HG02938 (cell line): ENCODE data around the gene LAMP2.

ENCODE experiments used
- ATAC-seq: cut with Tn5 transposase; IDR thresholded peaks from one replicate; pipeline ENCODE4 v1.9.1; 2021; ENCODE audit warnings: mild to moderate bottlenecking, moderate library complexity; ENCODE audit not compliant: unreplicated experiment

Gene LAMP2

DNA sequence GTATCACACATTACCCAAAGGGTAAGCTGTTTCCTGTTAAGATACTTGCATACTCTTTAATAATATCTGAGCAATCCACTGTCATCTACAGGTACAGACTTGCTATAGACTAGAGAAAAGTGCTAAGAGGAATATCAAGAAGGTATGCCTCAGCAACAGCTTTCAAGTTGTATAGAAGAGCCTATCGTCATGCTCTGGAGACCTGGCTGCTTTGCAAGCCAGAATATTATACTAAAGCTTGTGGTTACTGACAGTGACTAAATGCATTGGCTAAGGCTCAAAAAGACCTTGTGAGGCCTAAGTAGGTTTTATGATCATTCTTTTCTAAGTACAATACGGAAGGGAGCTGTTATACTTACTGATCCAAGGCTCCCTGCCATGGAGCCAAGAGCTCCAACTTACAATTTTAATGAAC is 11.3 kb downstream of the LAMP2 start:
- peak; percentile 94 for ATAC-seq

DNA sequence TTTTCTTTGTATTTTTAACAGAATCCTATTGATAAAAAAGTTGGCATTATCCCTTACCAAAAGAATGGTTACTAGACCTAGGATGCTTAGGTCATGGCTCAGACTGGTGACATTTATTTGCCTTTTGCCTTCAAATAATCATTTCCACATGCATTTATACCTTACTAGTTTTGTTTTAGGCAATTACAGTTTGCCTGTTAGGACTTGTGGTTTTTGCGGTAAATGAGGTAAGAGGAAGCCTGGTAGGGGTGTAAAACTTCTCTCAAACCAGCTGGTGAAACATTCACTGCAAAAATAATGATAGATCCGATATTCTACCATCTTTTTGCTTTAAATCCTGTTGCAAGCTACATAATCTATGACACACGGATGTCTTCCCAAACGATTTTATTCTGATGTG is 12.1 kb downstream of the LAMP2 start:
- no peak for ATAC-seq

DNA sequence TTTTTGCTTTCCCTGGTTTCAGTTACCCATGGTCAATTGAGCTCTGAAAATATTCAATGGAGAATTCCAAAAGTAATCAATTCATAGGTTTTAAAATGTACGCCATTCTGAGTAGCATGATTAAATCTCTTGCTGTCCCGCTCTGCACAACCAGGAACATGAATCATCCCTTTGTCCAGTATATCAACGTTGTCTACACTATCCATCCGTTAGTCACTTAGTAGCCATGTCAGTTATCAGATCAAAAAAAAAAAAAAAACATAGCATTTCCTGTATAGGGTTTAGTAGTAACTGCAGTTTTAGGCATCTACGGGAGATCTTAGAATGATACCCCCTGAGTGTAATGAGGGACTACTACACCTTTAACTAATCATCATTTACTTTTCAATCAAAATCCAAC is 15.1 kb downstream of the LAMP2 start:
- no peak for ATAC-seq

DNA sequence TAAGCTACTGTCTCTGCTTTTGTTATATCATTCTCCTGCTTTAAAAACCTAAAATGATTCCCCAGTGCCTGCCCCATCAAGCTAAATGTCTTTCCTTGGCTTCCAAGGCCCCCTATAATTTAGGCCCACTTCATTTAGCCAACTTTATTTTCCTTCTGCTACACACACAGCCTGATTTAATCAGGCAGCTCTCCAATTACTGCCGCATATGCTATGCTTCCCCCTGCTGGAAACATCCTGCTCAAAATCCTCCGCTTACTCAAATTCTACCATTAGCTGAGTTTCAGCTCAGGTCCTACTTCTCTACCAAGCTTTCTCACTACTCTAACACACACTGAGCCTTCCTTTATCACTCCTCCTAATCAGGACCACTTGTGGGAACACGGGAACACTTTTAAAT is 17.0 kb downstream of the LAMP2 start:
- ATAC-seq = no peak

DNA sequence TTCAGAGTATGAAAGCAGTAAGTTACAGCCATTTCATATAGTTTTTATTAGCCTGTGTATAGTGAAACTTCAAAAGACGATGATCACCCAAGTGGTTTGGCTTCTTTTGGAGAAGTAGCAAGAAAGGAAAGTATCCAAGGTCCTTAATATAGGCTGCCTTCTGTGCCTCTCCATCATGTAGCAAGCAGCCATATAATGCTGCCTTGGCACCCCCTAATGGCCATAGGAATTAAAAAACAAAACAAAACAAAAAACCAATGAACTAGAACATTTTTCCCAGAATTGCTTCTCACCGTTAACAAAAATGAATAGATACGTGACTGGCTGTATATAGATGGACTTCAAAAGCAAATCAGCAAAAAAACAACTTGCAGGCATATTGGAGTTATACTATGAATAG is 18.9 kb downstream of the LAMP2 start:
- ATAC-seq = no peak

DNA sequence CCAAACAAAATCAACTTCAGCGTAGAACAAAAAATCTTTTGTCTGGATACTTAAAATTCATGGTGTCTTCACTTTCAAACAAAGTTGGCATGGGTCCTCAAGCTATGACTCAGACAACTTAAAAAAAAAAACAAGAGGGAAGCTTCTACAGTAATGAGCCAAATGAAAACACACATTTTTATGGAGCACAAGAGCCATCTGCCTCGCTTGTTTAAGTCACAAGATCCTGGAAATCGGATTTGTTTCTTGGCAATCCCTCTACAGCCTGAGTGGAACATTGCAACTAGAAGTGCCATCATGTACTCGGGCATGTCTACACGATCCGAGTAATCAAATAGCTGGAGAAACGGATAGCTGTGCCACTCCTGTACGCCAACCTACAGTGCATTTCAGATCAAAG is 22.6 kb downstream of the LAMP2 start:
- no peak for ATAC-seq

DNA sequence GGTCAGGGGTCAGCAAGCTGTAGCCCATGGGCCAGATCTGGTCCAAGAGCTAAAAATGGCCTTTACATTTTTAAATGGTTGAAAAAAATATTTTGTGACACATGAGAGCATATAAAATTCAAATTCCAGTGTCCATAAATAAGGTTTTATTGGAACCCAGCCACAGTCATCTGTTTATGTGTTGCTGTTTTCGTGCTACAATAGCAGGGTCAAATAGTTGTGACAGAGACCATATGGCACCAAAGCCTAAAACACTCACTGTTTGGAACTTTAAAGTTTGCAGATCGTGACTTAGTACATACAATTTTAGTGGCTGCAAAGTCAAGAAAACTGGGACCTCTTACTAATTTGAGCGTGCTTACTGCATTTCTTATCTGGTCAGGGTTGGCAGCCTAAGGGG is 29.2 kb downstream of the LAMP2 start:
- ATAC-seq = no peak

DNA sequence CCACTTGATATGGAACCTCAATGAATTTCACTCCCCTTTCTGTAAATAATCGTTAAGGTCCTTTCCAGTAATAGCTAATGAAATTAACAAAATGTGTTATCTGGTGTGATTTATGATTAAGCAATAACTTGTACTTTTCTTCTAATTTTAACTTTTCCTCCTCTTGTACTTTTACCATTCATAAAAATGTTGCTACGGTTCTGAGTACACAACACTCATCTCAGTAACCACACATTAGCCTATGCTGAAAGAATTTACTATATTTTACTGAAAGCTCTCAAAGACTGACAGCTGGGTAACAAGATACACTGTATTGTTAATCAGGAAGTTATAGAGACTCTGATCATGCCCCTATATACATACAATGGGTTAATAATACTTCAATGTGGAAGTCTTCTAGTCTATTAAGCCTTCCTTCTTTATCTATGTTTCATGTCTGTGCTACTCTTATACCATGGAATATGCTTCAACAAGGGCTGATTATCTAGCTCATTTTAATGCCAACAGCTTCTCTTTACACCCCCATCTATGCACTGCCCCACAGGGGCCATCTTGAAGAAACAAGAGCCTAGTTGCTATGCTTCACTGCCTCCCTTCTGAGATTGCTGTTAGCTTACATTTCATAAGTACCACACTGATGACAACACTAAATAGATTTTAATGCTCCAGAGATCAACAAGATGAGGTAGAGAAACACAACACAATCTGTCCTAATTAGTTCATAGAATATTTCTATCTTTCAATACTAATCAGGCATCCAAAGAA is 39.1 kb downstream of the LAMP2 start:
- ATAC-seq = peak; percentile 67

DNA sequence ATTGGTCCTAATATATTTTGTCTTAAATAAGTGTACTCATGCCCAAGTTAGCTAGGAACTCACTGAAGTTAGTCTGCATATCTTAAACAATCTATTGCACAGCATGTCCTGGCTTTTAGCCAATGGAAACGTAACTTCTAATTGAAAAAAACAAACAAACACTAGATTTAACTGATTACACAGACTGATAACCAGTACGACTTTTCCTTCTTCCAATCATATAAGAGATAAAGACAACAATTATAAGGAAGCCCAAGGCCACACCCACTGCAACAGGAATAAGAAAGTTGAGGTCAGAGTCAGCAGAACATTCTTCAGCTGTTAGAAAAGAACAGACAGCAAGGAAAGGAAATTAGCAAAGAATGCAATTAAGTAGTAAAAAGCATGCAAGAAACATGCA is 40.8 kb downstream of the LAMP2 start:
- ATAC-seq = no peak

DNA sequence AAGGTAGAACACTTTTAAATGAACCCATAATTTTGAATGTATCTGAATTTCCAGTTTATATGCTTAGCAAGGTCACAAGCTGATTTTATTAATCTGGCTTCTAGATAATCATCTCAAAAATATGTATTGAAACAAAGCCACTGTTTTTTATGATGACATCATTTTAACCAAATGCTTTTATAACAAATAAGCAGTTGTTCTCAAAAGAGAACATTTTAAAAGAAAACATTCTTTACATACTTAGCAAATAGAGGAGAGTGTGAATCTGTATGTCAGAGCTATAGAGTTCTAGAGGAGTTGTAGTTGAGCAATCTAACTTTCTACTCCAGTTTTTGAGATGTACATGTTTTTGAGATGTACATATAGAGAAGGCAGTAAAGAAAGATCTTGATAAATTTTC is 42.5 kb downstream of the LAMP2 start:
- ATAC-seq = no peak

DNA sequence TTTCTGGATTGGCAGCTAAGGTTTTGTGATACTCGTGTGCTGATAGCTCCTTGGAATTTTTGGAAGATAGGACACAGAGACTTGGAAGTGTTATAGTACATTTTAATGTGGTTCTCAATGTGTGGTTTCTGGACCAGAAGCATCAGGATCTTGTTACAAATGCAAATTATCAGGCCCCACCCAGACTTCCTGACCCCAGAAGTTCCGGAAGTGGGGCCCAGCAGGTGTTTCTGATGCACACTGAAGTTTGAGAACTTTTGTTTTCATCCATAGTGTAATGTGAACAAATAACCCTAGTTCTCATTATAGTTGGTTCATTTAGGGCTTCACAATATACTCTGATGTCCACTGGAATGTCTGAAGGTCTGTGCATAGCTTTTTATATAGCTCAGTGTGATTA is 49.6 kb downstream of the LAMP2 start:
- peak; percentile 58 for ATAC-seq

DNA sequence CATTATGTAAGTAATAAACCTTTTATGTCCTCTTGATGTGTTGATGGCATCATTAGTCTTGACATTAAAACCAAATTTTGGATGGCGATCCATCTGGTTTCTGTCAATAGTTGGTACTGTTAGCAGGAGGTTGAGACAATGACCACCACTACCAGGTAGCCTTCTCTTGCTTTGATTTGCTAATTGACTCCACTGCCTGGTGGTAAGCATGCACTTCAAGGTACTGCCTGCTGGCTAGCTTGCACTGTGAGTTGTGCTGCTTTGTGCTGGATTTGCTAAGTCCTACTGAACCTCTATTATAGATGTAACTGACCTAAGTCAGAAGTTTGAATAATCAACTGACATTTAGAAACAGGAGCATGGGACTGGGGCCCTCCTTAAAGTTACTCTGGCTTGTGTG is 60.9 kb downstream of the LAMP2 start:
- no peak for ATAC-seq

DNA sequence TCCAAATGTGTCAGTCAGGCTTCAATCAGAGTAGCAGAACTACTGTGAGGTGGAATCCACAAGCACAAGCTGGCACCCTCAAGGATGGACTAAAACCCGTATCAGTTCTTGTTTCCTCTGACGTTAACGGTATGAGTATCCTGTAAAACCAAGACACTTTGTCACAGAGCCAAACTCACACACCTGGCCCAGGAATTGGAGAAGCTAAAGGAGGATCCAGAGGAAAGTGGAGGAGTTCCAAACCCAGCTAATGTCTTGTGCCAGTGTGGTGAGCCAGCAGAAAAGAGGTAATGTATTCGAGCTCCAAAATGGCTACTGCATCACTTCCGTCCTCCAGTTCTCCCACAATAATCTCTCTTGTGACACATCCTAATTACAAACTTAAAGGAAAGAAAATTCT is 62.5 kb downstream of the LAMP2 start:
- no peak for ATAC-seq

DNA sequence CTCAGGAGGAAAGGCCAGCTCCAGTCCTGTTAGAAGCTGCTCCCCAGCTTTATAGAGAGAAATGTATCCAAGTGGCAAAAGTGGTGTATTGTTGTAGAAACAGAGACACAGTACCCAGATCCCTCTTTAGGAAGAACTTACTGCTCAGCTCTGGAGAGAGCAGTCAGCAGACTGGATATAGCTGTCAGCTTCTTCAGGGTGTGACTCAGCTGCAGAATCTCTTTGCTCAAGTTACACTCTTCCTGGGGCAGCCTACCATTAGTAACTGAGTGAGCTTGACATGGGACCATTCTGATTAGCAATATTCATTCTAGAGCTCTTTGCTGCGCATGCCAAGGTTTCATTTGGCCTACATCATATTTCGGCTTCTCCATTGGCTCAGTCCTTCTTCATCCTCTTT is 66.7 kb downstream of the LAMP2 start:
- ATAC-seq = no peak

DNA sequence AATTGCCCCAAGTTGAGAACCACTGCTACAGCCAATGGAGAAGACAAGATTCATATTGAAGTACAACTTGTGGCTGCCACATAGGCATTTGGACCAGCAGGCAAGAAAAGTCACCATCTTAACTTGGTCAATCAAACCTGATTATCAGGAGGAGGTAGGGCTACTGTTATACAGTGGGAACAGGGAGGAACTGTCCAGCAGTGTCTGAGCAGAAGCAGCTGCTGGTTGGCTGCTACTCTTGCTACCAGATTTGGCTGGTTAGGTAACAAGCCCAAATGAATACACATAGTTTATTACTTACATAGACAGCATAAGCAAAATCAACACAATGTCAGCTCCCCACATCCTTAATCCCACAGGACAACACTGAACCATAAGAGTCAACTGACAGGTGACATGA is 67.8 kb downstream of the LAMP2 start:
- no peak for ATAC-seq

DNA sequence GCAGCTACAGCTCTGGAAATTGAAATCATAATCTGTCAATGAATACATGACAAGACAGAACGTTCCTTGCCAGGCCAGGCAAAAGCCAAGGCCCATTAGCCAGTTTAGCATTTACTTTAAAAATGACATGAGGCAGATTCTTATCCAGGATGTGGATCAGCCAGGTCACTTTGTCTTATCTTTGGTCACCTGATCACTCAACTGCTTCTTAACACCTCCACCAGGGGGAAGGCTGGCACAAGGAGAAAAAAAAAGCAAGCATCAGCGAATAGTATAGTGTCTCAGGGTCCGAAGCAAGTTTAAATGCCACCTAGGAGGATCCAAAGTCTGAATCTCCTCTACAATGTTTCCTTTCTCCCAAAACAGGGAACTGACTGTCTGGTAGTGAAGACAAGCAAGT is 88.4 kb downstream of the LAMP2 start:
- ATAC-seq = peak; percentile 80

DNA sequence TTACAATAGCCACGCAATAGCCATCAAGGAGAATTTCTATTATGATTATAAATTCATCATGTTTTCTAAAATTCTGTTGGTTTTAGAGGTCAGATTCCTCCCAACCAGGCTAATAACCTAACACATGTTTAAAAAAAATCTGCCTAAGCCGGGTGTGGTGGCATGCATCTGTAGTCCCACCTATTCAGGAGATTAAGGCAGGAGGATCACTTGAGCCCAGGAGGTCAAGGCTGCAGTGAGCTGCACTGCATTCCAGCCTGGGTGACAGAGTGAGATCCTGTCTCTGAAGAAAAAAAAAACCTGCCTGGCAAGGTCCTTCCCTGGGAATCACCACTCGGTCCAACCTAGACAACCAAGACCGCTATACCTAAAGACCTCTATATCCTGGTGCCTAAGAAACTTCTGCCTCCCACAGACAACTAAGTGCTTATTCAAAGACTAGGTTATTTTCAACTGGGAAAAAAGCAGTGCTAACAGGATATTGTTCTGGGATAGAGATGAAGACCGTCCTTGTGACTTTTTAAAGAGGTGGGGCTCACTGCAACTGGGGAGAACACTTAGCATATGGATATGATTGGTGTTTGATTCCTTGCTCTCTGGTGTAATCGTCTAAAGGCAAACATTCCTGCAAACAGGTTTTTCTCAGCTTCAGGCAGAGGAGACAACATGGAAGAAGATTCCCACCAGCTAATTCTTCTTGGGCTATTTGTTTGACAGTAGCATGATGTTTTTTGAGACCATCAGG is 89.0 kb downstream of the LAMP2 start:
- no peak for ATAC-seq

DNA sequence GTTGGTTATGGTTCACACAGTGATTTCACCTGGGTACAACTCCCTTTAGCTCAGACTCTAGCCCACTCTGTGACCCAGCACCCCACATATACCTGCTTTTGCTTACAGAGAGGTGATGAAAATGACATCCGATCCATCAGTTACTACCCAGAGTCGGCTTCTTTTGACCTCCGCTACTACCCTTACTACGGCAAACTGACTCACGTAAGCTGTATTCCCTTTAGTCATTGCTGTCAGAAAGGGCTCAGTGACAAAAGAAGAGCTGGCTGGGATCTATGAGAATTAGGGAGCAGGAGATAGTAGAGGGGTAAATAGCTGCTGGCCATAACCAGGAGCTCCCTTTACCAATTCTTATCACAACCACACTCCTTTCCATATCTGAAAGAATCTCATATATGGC is 90.5 kb downstream of the LAMP2 start:
- ATAC-seq = no peak
